Nephron (organoid): ENCODE results near the gene RAB18.

Source experiments
- H3K27ac Mint-ChIP-seq, 3 experiments: 2 replicates each; pipeline ENCODE4 v1.8.0; 2020; ENCODE audit warnings: mixed read lengths in 3 of 3, mild to moderate bottlenecking in 2 of 3, moderate library complexity in 1 of 3
- H3K27me3 Mint-ChIP-seq: 2 replicates; pipeline ENCODE4 v1.8.0; 2021; ENCODE audit warnings: low read depth, mild to moderate bottlenecking, moderate library complexity, mixed read lengths
- H3K36me3 Mint-ChIP-seq: 2 replicates; pipeline ENCODE4 v1.8.0; 2020; ENCODE audit warnings: low read depth, mixed read lengths
- H3K4me1 Mint-ChIP-seq: 2 replicates; pipeline ENCODE4 v1.8.0; 2020; ENCODE audit warnings: mixed read lengths
- H3K4me3 Mint-ChIP-seq, 3 experiments: 2 replicates each; pipeline ENCODE4 v1.8.0; 2020; ENCODE audit warnings: mild to moderate bottlenecking in 3 of 3, mixed read lengths in 3 of 3, moderate library complexity in 2 of 3
- H3K9me3 Mint-ChIP-seq: 2 replicates; pipeline ENCODE4 v1.8.0; 2020; ENCODE audit warnings: mixed read lengths
- CTCF ChIP-seq, 3 experiments: fragments of 200-600 bp; sonication (generic); IDR thresholded peaks; one replicate each; pipeline ENCODE4 v1.5.0; 2021; ENCODE audit warnings: antibody characterized with exemption in 3 of 3; ENCODE audit not compliant: unreplicated experiment in 3 of 3

The RAB18 gene

GRCh38 chr10:27504007-27504807 lies at the start of gene RAB18:
Gene RAB18 (plus strand): TSS chr10:27504304. CDS start chr10:27504370, 66 bp downstream.
- Mint-ChIP-seq H3K4me3 (peak within 1 kb of the TSS; percentile 98 to 100 (median 99)), H3K36me3 (peaks cover 7% of the 10 kb centered on the region), H3K9me3 (no peaks in the 10 kb centered on the region), H3K27me3 (peaks cover 5% of the 10 kb centered on the region), H3K4me1 (peaks cover 49% of the 10 kb centered on the region), H3K27ac (peak within 1 kb of the TSS; percentile 96 to 99 (median 99))
- TF ChIP-seq CTCF (IDR thresholded peaks at IDR 0.05; ENCODE audit: unreplicated experiment in 3 of 3) = no peak

GRCh38 chr10:27454837-27455236 lies 49.3 kb upstream of the RAB18 start:
- no peak overlapping the region for H3K4me3 Mint-ChIP-seq
- no peaks in the 10 kb centered on the region for H3K4me1 Mint-ChIP-seq
- no peaks in the 10 kb centered on the region for H3K9me3 Mint-ChIP-seq
- H3K36me3 Mint-ChIP-seq = no peaks in the 10 kb centered on the region
- H3K27me3 Mint-ChIP-seq = no peaks in the 10 kb centered on the region
- no peak overlapping the region for H3K27ac Mint-ChIP-seq
- no peak for TF ChIP-seq CTCF (IDR thresholded peaks at IDR 0.05; ENCODE audit: unreplicated experiment in 3 of 3)

GRCh38 chr10:27457261-27457945 lies 46.7 kb upstream of the RAB18 start:
- Mint-ChIP-seq H3K27me3 (no peaks in the 10 kb centered on the region), H3K27ac (no peak overlapping the region), H3K4me1 (no peaks in the 10 kb centered on the region), H3K4me3 (no peak overlapping the region), H3K9me3 (no peaks in the 10 kb centered on the region), H3K36me3 (no peaks in the 10 kb centered on the region)
- no peak for TF ChIP-seq CTCF (IDR thresholded peaks at IDR 0.05; ENCODE audit: unreplicated experiment in 3 of 3)

- Mint-ChIP-seq H3K4me3 (no peak overlapping the region), H3K9me3 (no peaks in the 10 kb centered on the region), H3K36me3 (no peaks in the 10 kb centered on the region), H3K4me1 (no peaks in the 10 kb centered on the region), H3K27me3 (no peaks in the 10 kb centered on the region), H3K27ac (no peak overlapping the region)
- TF ChIP-seq CTCF (IDR thresholded peaks at IDR 0.05; ENCODE audit: unreplicated experiment in 3 of 3) = no peak
Measured at GRCh38 chr10:27457966-27458365, 46.1 kb upstream of the RAB18 start.

- no peak for TF ChIP-seq CTCF (IDR thresholded peaks at IDR 0.05; ENCODE audit: unreplicated experiment in 3 of 3)
- no peaks in the 10 kb centered on the region for H3K4me1 Mint-ChIP-seq
- no peak overlapping the region for H3K27ac Mint-ChIP-seq
- no peaks in the 10 kb centered on the region for H3K36me3 Mint-ChIP-seq
- no peaks in the 10 kb centered on the region for H3K9me3 Mint-ChIP-seq
- no peaks in the 10 kb centered on the region for H3K27me3 Mint-ChIP-seq
- no peak overlapping the region for H3K4me3 Mint-ChIP-seq
Measured at GRCh38 chr10:27461312-27461711, 42.8 kb upstream of the RAB18 start.
